ENCODE measurements around the gene NEK5. TPM values are rescaled to one million over a fixed set of nuclear protein-coding genes. Genes with fewer than 3 reads are reported as not detected.

NEK5 gene
- total RNA-seq, 1 experiment from 2014 or later, result 0.07 TPM

GRCh38 chr13:52047463-52047862, 81.4 kb downstream of the NEK5 start:
- Histone ChIP-seq H3K9ac (ENCODE audit: low read length) (no peak overlapping the region), H3K4me2 (ENCODE audit: low read length) (no peak overlapping the region), H3K36me3 (ENCODE audit: low read depth, low read length) (no peaks in the 10 kb centered on the region), H3F3A (ENCODE audit: low read length, unreplicated experiment) (no peaks in the 10 kb centered on the region), H3K27ac (ENCODE audit: low read length) (no peak overlapping the region), H4K20me1 (ENCODE audit: low read length) (no peaks in the 10 kb centered on the region), H3K4me3 (ENCODE audit: low read length) (no peak overlapping the region), H3K4me1 (ENCODE audit: insufficient read depth, low read length) (no peaks in the 10 kb centered on the region), H3K79me2 (ENCODE audit: low read length) (no peaks in the 10 kb centered on the region), H3K9me2 (replicated peaks; ENCODE audit: low read length) (no peaks in the 10 kb centered on the region), H3K27me3 (ENCODE audit: low read length) (no peaks in the 10 kb centered on the region), H2AFZ (ENCODE audit: low read length) (no peak overlapping the region), H3K9me3 (ENCODE audit: low read length) (no peaks in the 10 kb centered on the region)
- ATAC-seq (no peak), DNase-seq (no peak)
- TF ChIP-seq EZH2 (IDR thresholded peaks at IDR 0.05; ENCODE audit: low read length, unreplicated experiment) (no peak), EZH2phosphoT487 (IDR thresholded peaks at IDR 0.05; ENCODE audit: borderline replicate concordance, low read length) (no peak), CTCF (conservative IDR thresholded peaks at IDR 0.05; ENCODE audit: low read depth, low read length) (no peak)
- ChIA-PET POLR2A (ENCODE audit: unreplicated experiment) (no interaction called here), CTCF (no interaction called here)
- intact Hi-C loops (cut with micrococcal nuclease), result no loop called here
- BruUV-seq (replicated peaks), result no TSS peak

DNA sequence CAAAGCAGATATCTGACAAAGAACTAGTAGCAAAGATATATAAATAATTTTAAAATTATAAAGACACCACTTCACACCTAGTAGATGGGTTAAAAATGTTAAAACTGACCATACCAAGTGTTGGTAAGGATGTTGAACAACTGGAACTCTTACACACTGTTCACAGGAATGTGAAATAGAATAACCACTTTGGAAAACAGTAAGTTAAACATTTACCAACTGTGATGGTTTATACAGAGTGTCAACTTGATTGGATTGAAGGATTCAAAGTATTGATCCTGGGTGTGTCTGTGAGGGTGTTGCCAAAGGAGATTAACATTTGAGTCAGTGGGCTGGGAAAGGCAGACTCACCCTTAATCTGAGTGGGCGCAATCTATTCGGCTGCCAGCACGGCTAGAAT, 85.2 kb downstream of the NEK5 start:
- no peak overlapping the region for H3K4me2 ChIP-seq (ENCODE audit: low read length)
- no peak overlapping the region for H3K4me3 ChIP-seq (ENCODE audit: low read length)
- H3F3A ChIP-seq (ENCODE audit: low read length, unreplicated experiment), result no peaks in the 10 kb centered on the region
- no peak for ATAC-seq
- intact Hi-C loops (cut with micrococcal nuclease), result no loop called here
- H3K9me3 ChIP-seq (ENCODE audit: low read length), result no peaks in the 10 kb centered on the region
- no peak overlapping the region for H2AFZ ChIP-seq (ENCODE audit: low read length)
- H3K9ac ChIP-seq (ENCODE audit: low read length), result no peak overlapping the region
- H4K20me1 ChIP-seq (ENCODE audit: low read length), result no peaks in the 10 kb centered on the region
- TF ChIP-seq CTCF (conservative IDR thresholded peaks at IDR 0.05; ENCODE audit: low read depth, low read length) (no peak), EZH2phosphoT487 (IDR thresholded peaks at IDR 0.05; ENCODE audit: borderline replicate concordance, low read length) (no peak), EZH2 (IDR thresholded peaks at IDR 0.05; ENCODE audit: low read length, unreplicated experiment) (no peak)
- H3K4me1 ChIP-seq (ENCODE audit: insufficient read depth, low read length), result no peaks in the 10 kb centered on the region
- POLR2A ChIA-PET (ENCODE audit: unreplicated experiment), result no interaction called here
- no peaks in the 10 kb centered on the region for H3K9me2 ChIP-seq (replicated peaks; ENCODE audit: low read length)
- H3K79me2 ChIP-seq (ENCODE audit: low read length), result no peaks in the 10 kb centered on the region
- H3K27me3 ChIP-seq (ENCODE audit: low read length), result no peaks in the 10 kb centered on the region
- CTCF ChIA-PET, result no interaction called here
- BruUV-seq (replicated peaks), result no TSS peak
- no peaks in the 10 kb centered on the region for H3K36me3 ChIP-seq (ENCODE audit: low read depth, low read length)
- DNase-seq, result no peak
- no peak overlapping the region for H3K27ac ChIP-seq (ENCODE audit: low read length)

- no peaks in the 10 kb centered on the region for H4K20me1 ChIP-seq (ENCODE audit: low read length)
- BruUV-seq (replicated peaks), result no TSS peak
- POLR2A ChIA-PET (ENCODE audit: unreplicated experiment), result no interaction called here
- H3K9me3 ChIP-seq (ENCODE audit: low read length), result no peaks in the 10 kb centered on the region
- H3K27ac ChIP-seq (ENCODE audit: low read length), result no peak overlapping the region
- DNase-seq (no peak), ATAC-seq (no peak)
- TF ChIP-seq EZH2 (IDR thresholded peaks at IDR 0.05; ENCODE audit: low read length, unreplicated experiment) (no peak), EZH2phosphoT487 (IDR thresholded peaks at IDR 0.05; ENCODE audit: borderline replicate concordance, low read length) (no peak), CTCF (conservative IDR thresholded peaks at IDR 0.05; ENCODE audit: low read depth, low read length) (no peak)
- no peaks in the 10 kb centered on the region for H3K27me3 ChIP-seq (ENCODE audit: low read length)
- no peaks in the 10 kb centered on the region for H3K36me3 ChIP-seq (ENCODE audit: low read depth, low read length)
- H3K4me3 ChIP-seq (ENCODE audit: low read length), result no peak overlapping the region
- H3F3A ChIP-seq (ENCODE audit: low read length, unreplicated experiment), result no peaks in the 10 kb centered on the region
- H2AFZ ChIP-seq (ENCODE audit: low read length), result no peak overlapping the region
- H3K9me2 ChIP-seq (replicated peaks; ENCODE audit: low read length), result no peaks in the 10 kb centered on the region
- H3K4me1 ChIP-seq (ENCODE audit: insufficient read depth, low read length), result no peaks in the 10 kb centered on the region
- intact Hi-C loops (cut with micrococcal nuclease), result no loop called here
- no peak overlapping the region for H3K4me2 ChIP-seq (ENCODE audit: low read length)
- H3K79me2 ChIP-seq (ENCODE audit: low read length), result no peaks in the 10 kb centered on the region
- CTCF ChIA-PET, result interaction anchor here (0.6 kb wide), 1 partner anchor 37 kb away, joined by 3 read pairs; no protein-coding TSS in a partner anchor
- no peak overlapping the region for H3K9ac ChIP-seq (ENCODE audit: low read length)
Observed at GRCh38 chr13:52036037-52036436, 92.8 kb downstream of the NEK5 start.
